Measurements from ENCODE around the gene PARVG.

GRCh38 chr22:44220727-44221680 is 40.3 kb downstream of the PARVG start:
- TF ChIP-seq POLR2A (IDR thresholded peaks at IDR 0.05) = no peak
- no peak for TF ChIP-seq CTCF (IDR thresholded peaks at IDR 0.05)
